ENCODE measurements around the gene ARFGEF3.

Gene ARFGEF3

DNA sequence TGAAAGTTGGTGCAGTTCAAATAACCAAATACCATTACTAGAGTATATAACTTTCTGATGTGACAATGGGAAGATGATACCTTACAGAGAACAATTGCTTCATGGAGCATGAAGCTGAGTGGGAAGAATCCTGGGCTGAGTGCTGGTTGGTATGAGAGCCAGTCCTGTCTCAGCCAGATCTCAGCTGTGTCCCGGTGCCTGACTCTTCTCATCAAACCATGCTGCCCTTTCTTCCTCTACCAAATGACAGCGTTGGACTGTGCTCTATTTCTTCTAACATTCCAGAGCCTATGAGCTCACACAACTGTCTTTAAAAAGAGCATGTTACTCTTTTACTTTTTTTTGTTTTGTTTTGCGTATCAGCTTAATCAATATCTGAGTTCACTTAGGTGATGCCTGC is 84.0 kb downstream of the ARFGEF3 start:
- H3K4me3 ChIP-seq (replicated peaks; ENCODE audit: low read depth, low read length): no peak overlapping the region
- TF ChIP-seq, protein P1, sequence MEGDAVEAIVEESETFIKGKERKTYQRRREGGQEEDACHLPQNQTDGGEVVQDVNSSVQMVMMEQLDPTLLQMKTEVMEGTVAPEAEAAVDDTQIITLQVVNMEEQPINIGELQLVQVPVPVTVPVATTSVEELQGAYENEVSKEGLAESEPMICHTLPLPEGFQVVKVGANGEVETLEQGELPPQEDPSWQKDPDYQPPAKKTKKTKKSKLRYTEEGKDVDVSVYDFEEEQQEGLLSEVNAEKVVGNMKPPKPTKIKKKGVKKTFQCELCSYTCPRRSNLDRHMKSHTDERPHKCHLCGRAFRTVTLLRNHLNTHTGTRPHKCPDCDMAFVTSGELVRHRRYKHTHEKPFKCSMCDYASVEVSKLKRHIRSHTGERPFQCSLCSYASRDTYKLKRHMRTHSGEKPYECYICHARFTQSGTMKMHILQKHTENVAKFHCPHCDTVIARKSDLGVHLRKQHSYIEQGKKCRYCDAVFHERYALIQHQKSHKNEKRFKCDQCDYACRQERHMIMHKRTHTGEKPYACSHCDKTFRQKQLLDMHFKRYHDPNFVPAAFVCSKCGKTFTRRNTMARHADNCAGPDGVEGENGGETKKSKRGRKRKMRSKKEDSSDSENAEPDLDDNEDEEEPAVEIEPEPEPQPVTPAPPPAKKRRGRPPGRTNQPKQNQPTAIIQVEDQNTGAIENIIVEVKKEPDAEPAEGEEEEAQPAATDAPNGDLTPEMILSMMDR (IDR thresholded peaks at IDR 0.05; ENCODE audit: low read depth, low read length, missing control alignments): no peak
- no peak for DNase-seq (ENCODE audit: extremely low read depth, low read depth)

DNA sequence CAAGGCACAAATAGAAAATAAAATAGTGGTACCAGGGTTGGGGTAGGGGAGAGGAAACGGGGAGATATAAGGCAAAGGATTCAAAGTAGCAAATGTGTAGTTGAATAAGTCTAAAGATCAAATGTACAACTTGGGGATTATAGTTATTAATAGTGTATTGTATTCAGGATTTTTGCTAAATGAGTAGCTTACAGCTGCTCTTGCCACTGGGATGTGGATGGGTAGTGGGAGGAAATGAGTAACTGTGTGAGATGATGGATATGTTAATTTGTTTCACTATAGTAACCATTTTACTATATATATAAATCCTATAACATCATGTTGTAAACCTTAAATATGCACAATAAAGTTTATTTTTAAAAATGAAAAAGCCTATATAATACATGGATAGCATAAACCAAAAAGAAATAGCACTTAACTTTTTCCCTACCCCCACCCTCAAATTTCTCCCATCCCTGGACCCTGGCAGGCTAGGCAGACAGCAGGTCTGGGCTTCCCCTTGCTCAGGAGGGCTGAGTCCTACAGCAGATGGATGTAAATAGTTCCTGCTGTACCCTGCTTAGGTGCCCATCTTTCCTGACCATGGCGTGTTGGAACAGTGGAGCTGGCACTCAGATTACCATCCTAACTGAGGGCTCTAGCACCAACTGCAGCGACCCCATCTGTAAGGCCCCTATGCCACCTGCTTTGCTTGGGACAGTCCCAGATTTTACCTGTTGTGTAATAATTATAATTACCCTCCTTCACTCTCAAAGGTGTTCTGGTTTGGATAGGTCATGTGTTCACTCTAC is 85.1 kb downstream of the ARFGEF3 start:
- H3K4me3 ChIP-seq (replicated peaks; ENCODE audit: low read depth, low read length): no peak overlapping the region
- DNase-seq (ENCODE audit: extremely low read depth, low read depth): no peak
- TF ChIP-seq, protein P1 (IDR thresholded peaks at IDR 0.05; ENCODE audit: low read depth, low read length, missing control alignments): no peak

- H3K4me3 ChIP-seq (replicated peaks; ENCODE audit: low read depth, low read length): no peak overlapping the region
- DNase-seq (ENCODE audit: extremely low read depth, low read depth): no peak
- TF ChIP-seq, protein P1 (IDR thresholded peaks at IDR 0.05; ENCODE audit: low read depth, low read length, missing control alignments): no peak
These were observed 86.3 kb downstream of the ARFGEF3 start for GRCh38 chr6:138248011-138248410.

GRCh38 chr6:138248878-138249277 is 87.1 kb downstream of the ARFGEF3 start:
- TF ChIP-seq, protein P1 (IDR thresholded peaks at IDR 0.05; ENCODE audit: low read depth, low read length, missing control alignments): no peak
- DNase-seq (ENCODE audit: extremely low read depth, low read depth): no peak
- H3K4me3 ChIP-seq (replicated peaks; ENCODE audit: low read depth, low read length): no peak overlapping the region

- no peak for DNase-seq (ENCODE audit: extremely low read depth, low read depth)
- no peak overlapping the region for H3K4me3 ChIP-seq (replicated peaks; ENCODE audit: low read depth, low read length)
- TF ChIP-seq, protein P1 (IDR thresholded peaks at IDR 0.05; ENCODE audit: low read depth, low read length, missing control alignments): no peak
These were observed 88.3 kb downstream of the ARFGEF3 start for GRCh38 chr6:138250053-138250452.

- TF ChIP-seq, protein P1 (IDR thresholded peaks at IDR 0.05; ENCODE audit: low read depth, low read length, missing control alignments): no peak
- H3K4me3 ChIP-seq (replicated peaks; ENCODE audit: low read depth, low read length): no peak overlapping the region
- DNase-seq (ENCODE audit: extremely low read depth, low read depth): peak; percentile 69
These were observed 88.9 kb downstream of the ARFGEF3 start for GRCh38 chr6:138250513-138251247.
